MM.1S (cell line): ENCODE measurements around the gene NOS1.

Experiments used
- CTCF ChIP-seq: fragments of 300-600 bp; sonication (generic); IDR thresholded peaks from 2 replicates; pipeline ENCODE4 v1.5.1; 2016; ENCODE audit warnings: antibody characterized with exemption, low read length, mixed read lengths
- EZH2 ChIP-seq: fragments of 300-600 bp; sonication (generic); optimal IDR thresholded peaks from 2 replicates; pipeline ENCODE3; 2017; ENCODE audit warnings: low read depth, mild to moderate bottlenecking, antibody characterized with exemption, low read length, mixed read lengths
- EZH2phosphoT487 ChIP-seq: fragments of 300-600 bp; sonication (generic); IDR thresholded peaks from 2 replicates; pipeline ENCODE4 v1.6.1; 2018; ENCODE audit warnings: antibody characterized with exemption, low read length

- TF ChIP-seq CTCF (no peak), EZH2phosphoT487 (no peak), EZH2 (no peak)
Observed at GRCh38 chr12:117316336-117316735, 45.1 kb downstream of the NOS1 start.
